ENCODE data around the gene ELOVL6.
A peak's percentile ranks its signal among the peaks of the same experiment; 100 is the strongest.

The ELOVL6 gene

DNA sequence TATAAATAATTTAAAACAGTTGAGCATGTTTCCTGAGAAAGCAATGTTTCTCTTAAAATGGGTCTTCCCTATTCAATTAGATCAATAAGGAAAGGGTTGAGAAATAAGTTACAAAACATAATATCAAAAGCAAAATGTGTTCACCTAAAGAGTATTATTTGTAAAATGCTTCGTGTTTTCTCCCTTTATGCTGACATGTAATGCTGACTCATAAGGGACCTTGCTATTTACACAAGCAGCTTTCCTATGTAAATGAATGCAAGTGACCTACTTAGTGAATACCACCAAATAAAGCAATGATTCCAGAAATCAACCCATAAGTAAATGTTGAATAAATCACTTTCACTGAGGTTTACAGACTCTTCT lies 91.5 kb downstream of the ELOVL6 start:
- Histone ChIP-seq H3K9me3 (ENCODE audit: insufficient read depth, low read length) (peaks cover 9% of the 10 kb centered on the region; the same call in 1 of the 2 replicates), H3K27me3 (ENCODE audit: low read depth, low read length) (no peaks in the 10 kb centered on the region), H3K79me2 (ENCODE audit: low read length) (no peaks in the 10 kb centered on the region), H3K36me3 (replicated peaks; ENCODE audit: low read depth, low read length) (peaks cover 13% of the 10 kb centered on the region), H3K4me1 (ENCODE audit: low read length) (peaks cover 36% of the 10 kb centered on the region), H3K4me2 (ENCODE audit: low read length) (peak overlapping the region; percentile 19), H2AFZ (ENCODE audit: low read depth, low read length) (no peak overlapping the region), H3K4me3 (ENCODE audit: low read length) (0 out of 2 replicates have a peak overlapping the region, but pooled peaks have one; percentile 1), H3K9ac (ENCODE audit: low read length) (no peak overlapping the region), H4K20me1 (ENCODE audit: insufficient read depth, low read length) (no peaks in the 10 kb centered on the region), H3K27ac (ENCODE audit: low read length) (no peak overlapping the region)
- no peak for TF ChIP-seq EZH2phosphoT487 (IDR thresholded peaks at IDR 0.05; ENCODE audit: low read depth)
- TF ChIP-seq, protein P1, sequence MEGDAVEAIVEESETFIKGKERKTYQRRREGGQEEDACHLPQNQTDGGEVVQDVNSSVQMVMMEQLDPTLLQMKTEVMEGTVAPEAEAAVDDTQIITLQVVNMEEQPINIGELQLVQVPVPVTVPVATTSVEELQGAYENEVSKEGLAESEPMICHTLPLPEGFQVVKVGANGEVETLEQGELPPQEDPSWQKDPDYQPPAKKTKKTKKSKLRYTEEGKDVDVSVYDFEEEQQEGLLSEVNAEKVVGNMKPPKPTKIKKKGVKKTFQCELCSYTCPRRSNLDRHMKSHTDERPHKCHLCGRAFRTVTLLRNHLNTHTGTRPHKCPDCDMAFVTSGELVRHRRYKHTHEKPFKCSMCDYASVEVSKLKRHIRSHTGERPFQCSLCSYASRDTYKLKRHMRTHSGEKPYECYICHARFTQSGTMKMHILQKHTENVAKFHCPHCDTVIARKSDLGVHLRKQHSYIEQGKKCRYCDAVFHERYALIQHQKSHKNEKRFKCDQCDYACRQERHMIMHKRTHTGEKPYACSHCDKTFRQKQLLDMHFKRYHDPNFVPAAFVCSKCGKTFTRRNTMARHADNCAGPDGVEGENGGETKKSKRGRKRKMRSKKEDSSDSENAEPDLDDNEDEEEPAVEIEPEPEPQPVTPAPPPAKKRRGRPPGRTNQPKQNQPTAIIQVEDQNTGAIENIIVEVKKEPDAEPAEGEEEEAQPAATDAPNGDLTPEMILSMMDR (IDR thresholded peaks at IDR 0.05; ENCODE audit: low read depth, low read length): no peak

DNA sequence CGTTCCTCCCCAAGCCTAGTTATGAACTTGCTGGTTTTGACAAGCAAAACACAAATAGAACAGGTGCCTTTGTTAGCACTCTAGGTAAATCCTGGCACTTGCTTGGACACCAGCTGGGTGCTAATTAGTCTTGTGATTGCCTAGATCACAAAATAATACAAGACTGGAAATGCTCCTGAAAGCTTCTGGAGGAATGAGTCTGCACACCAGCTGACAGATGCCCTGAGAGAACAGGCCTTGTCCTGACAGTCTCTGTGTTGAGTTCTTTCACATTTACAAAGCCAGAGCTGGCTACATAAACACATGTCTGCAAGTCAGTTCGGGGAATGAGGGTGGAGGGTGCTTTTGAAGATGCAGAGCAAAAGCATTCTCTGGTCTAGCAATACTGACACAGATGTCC lies 93.8 kb downstream of the ELOVL6 start:
- Histone ChIP-seq H3K27ac (ENCODE audit: low read length) (no peak overlapping the region), H3K9me3 (ENCODE audit: insufficient read depth, low read length) (peaks cover 9% of the 10 kb centered on the region; the same call in 1 of the 2 replicates), H4K20me1 (ENCODE audit: insufficient read depth, low read length) (no peaks in the 10 kb centered on the region), H3K4me3 (ENCODE audit: low read length) (no peak overlapping the region), H3K79me2 (ENCODE audit: low read length) (no peaks in the 10 kb centered on the region), H3K36me3 (replicated peaks; ENCODE audit: low read depth, low read length) (peaks cover 13% of the 10 kb centered on the region), H3K4me2 (ENCODE audit: low read length) (no peak overlapping the region), H3K27me3 (ENCODE audit: low read depth, low read length) (no peaks in the 10 kb centered on the region), H3K4me1 (ENCODE audit: low read length) (peaks cover 30% of the 10 kb centered on the region), H3K9ac (ENCODE audit: low read length) (no peak overlapping the region), H2AFZ (ENCODE audit: low read depth, low read length) (no peak overlapping the region)
- TF ChIP-seq EZH2phosphoT487 (IDR thresholded peaks at IDR 0.05; ENCODE audit: low read depth): no peak
- TF ChIP-seq, protein P1 (IDR thresholded peaks at IDR 0.05; ENCODE audit: low read depth, low read length): no peak

DNA sequence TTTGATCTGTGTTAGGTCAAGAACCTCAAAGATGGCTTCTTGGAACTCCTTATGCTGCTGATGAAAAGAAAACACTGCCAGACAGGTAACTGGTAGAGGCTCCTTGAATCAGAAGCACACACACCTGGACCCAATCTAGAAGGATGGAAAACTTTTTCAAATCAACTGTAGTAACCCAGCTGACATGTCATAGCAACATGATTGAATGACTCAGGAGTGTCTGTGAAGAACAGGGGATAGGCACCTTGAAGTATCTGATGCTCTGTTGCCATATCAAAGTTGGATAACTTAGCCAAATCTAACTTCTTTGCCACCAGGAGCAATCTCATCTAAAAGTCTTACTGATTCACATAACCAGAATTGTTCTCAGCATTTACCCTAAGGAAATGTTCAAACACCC lies 98.8 kb downstream of the ELOVL6 start:
- no peaks in the 10 kb centered on the region for H3K4me1 ChIP-seq (ENCODE audit: low read length)
- no peak for TF ChIP-seq EZH2phosphoT487 (IDR thresholded peaks at IDR 0.05; ENCODE audit: low read depth)
- TF ChIP-seq, protein P1 (IDR thresholded peaks at IDR 0.05; ENCODE audit: low read depth, low read length): no peak
- H3K9ac ChIP-seq (ENCODE audit: low read length): no peak overlapping the region
- no peaks in the 10 kb centered on the region for H3K27me3 ChIP-seq (ENCODE audit: low read depth, low read length)
- H3K4me2 ChIP-seq (ENCODE audit: low read length): no peak overlapping the region
- H3K9me3 ChIP-seq (ENCODE audit: insufficient read depth, low read length): no peaks in the 10 kb centered on the region
- no peaks in the 10 kb centered on the region for H4K20me1 ChIP-seq (ENCODE audit: insufficient read depth, low read length)
- no peaks in the 10 kb centered on the region for H3K79me2 ChIP-seq (ENCODE audit: low read length)
- H3K27ac ChIP-seq (ENCODE audit: low read length): no peak overlapping the region
- no peak overlapping the region for H3K4me3 ChIP-seq (ENCODE audit: low read length)
- no peaks in the 10 kb centered on the region for H3K36me3 ChIP-seq (replicated peaks; ENCODE audit: low read depth, low read length)
- H2AFZ ChIP-seq (ENCODE audit: low read depth, low read length): no peak overlapping the region

DNA sequence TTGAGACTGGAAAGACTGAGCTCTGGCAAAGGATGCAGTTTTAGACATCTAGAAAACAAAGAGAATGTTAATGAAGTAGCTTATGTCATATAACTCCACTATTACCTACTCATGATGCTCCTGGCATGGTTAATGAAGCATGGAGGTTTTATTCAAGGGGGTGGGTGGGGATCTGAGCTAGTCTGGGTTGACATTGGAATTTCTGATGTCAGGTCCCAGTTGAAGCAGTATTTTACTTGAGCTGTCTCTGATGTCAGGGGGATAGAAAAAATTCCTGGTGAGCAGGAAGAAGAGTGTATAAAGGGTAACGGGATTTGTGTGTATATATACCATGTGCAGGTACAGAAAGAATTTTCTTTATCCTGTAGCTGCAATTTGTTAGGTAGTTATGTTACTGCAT lies 102.0 kb downstream of the ELOVL6 start:
- Histone ChIP-seq H3K9me3 (ENCODE audit: insufficient read depth, low read length) (no peaks in the 10 kb centered on the region), H4K20me1 (ENCODE audit: insufficient read depth, low read length) (no peaks in the 10 kb centered on the region), H3K4me3 (ENCODE audit: low read length) (no peak overlapping the region), H3K9ac (ENCODE audit: low read length) (no peak overlapping the region), H3K4me2 (ENCODE audit: low read length) (no peak overlapping the region), H2AFZ (ENCODE audit: low read depth, low read length) (no peak overlapping the region), H3K4me1 (ENCODE audit: low read length) (no peaks in the 10 kb centered on the region), H3K36me3 (replicated peaks; ENCODE audit: low read depth, low read length) (no peaks in the 10 kb centered on the region), H3K27me3 (ENCODE audit: low read depth, low read length) (no peaks in the 10 kb centered on the region), H3K79me2 (ENCODE audit: low read length) (no peaks in the 10 kb centered on the region), H3K27ac (ENCODE audit: low read length) (no peak overlapping the region)
- TF ChIP-seq, protein P1 (IDR thresholded peaks at IDR 0.05; ENCODE audit: low read depth, low read length): no peak
- TF ChIP-seq EZH2phosphoT487 (IDR thresholded peaks at IDR 0.05; ENCODE audit: low read depth): no peak

All from OCI-LY3 (cell line).